ENCODE measurements around the gene CYTH4.

Gene CYTH4

GRCh38 chr22:37280718-37281117 is 1.6 kb upstream of the CYTH4 start:
- no peak for DNase-seq (ENCODE audit: extremely low read depth, low read depth)
- TF ChIP-seq CTCF (IDR thresholded peaks at IDR 0.05; ENCODE audit: low read depth, low read length): no peak

DNA sequence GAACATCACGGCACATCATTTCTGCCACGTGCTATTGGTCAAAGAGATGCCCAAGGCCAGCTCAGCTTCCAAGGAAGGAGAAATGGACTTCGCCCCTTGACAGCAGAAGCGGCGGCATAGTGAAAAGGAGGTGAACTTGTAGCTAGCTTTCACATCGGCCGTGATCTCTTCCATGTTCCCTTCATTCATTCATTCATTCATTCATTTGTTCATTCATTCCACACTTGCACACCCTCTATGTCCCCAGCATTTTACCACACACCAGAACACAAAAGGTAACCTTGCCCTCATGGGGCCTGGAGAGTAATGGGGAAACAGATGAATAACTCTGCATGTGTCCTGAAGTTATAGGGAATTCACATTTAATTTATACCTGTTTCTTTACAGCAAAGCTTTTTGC is 1.1 kb upstream of the CYTH4 start:
- DNase-seq (ENCODE audit: extremely low read depth, low read depth): no peak
- TF ChIP-seq CTCF (IDR thresholded peaks at IDR 0.05; ENCODE audit: low read depth, low read length): no peak

GRCh38 chr22:37281646-37282384 is 493 bp upstream of the CYTH4 start:
- DNase-seq (ENCODE audit: extremely low read depth, low read depth): no peak
- no peak for TF ChIP-seq CTCF (IDR thresholded peaks at IDR 0.05; ENCODE audit: low read depth, low read length)

- TF ChIP-seq CTCF (IDR thresholded peaks at IDR 0.05; ENCODE audit: low read depth, low read length): peak; percentile 17
- DNase-seq (ENCODE audit: extremely low read depth, low read depth): no peak
These were observed 1.2 kb downstream of the CYTH4 start for GRCh38 chr22:37283393-37283937.

DNA sequence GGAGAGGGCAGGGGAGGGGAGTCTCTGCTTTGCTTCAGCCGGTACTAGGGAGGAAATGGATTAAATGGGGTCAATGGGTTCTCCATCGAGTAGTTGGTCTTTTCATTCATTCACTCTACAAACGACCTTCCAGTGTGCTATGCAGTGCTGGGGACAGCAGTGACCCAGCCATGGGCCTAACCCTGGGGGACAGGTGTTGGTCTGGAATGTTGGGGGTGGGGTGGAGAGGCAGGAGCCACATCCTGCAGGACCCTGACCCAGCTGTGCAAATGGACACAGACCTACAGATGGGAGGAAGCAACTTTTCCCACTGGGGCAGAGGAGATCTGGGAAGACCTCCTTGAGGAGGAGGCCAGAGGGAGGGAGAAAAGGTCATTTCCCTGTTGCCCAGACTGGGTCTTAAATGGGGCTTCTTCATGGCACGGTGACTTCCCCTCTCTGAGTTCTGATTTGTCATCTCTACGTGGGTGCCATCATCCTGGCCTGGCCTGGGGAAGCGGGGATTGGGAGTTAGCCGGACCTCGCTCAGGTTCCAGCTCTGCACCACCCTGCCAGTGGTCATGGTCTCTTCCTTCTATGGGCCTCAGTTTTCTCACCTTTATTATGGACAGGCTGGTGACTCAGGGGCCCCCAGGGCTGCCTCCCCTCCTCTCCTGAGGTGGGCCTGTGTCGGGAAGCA is 2.0 kb downstream of the CYTH4 start:
- no peak for TF ChIP-seq CTCF (IDR thresholded peaks at IDR 0.05; ENCODE audit: low read depth, low read length)
- no peak for DNase-seq (ENCODE audit: extremely low read depth, low read depth)

GRCh38 chr22:37284805-37285355 is 2.6 kb downstream of the CYTH4 start:
- TF ChIP-seq CTCF (IDR thresholded peaks at IDR 0.05; ENCODE audit: low read depth, low read length): no peak
- no peak for DNase-seq (ENCODE audit: extremely low read depth, low read depth)

DNA sequence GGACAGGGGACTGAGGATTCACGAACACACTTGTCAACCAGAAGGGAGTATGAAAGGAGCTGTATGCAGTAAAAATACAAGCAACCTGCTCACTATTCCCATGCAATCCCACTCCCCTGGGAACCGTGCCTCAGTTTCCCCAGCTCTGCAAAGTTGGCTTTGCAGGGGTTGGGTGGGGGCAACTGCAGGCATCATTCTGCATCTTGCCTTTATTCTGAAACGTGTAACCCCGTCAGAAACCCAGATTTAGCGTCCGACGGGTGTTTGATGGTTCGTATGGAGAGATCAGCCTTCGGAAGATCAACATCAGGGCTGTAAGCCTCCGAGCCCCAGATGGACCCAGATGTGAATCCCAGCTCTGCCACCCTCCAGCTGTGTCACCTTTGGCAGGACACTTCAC is 3.6 kb downstream of the CYTH4 start:
- no peak for DNase-seq (ENCODE audit: extremely low read depth, low read depth)
- TF ChIP-seq CTCF (IDR thresholded peaks at IDR 0.05; ENCODE audit: low read depth, low read length): no peak

Data from AG09319 (cell line).